RWPE2 (cell line): ENCODE data around the gene NEK7.
A peak's percentile ranks its signal among the peaks of the same experiment; 100 is the strongest.
"Not testable (repeated sequence)": the region's sequence is repeated elsewhere in the genome, so short reads cannot be mapped to it uniquely, and the experiment has no call there.

Experiments
- ATAC-seq: fragments of 200-7000 bp; cut with Tn5 transposase; 3 replicates; pipeline ENCODE4 v1.9.1; 2021; ENCODE audit warnings: low read depth
- DNase-seq: peaks from one replicate; pipeline ENCODE4 v3.0.0-alpha.2; 2020; ENCODE audit warnings: low spot score
- H3K27ac ChIP-seq: fragments of 450-650 bp; 2 replicates; pipeline ENCODE4 v1.5.1; 2017; ENCODE audit warnings: mild to moderate bottlenecking; ENCODE audit not compliant: poor library complexity, severe bottlenecking
- H3K27me3 ChIP-seq: fragments of 250-450 bp; sonication (Bioruptor Pico); 2 replicates; pipeline ENCODE4 v1.5.1; 2021; ENCODE audit warnings: mild to moderate bottlenecking, moderate library complexity; ENCODE audit not compliant: insufficient read depth, poor library complexity, severe bottlenecking
- H3K36me3 ChIP-seq: fragments of 250-450 bp; sonication (Bioruptor Pico); 2 replicates; pipeline ENCODE4 v1.5.1; 2020; ENCODE audit warnings: low read depth, mild to moderate bottlenecking, moderate library complexity
- H3K4me1 ChIP-seq: fragments of 250-450 bp; sonication (Bioruptor Pico); 2 replicates; pipeline ENCODE4 v1.5.1; 2021; ENCODE audit warnings: mild to moderate bottlenecking, moderate library complexity; ENCODE audit not compliant: insufficient read depth, poor library complexity, severe bottlenecking
- H3K4me3 ChIP-seq: fragments of 250-450 bp; sonication (Bioruptor Pico); 2 replicates; pipeline ENCODE4 v1.5.1; 2021; ENCODE audit warnings: mild to moderate bottlenecking, moderate library complexity; ENCODE audit not compliant: severe bottlenecking
- H3K9me3 ChIP-seq: fragments of 250-450 bp; sonication (Bioruptor Pico); 2 replicates; pipeline ENCODE4 v1.5.1; 2021; ENCODE audit warnings: mild to moderate bottlenecking, moderate library complexity; ENCODE audit not compliant: severe bottlenecking
- CTCF ChIP-seq: fragments of 450-650 bp; IDR thresholded peaks from one replicate; pipeline ENCODE4 v1.5.1; 2017; ENCODE audit warnings: mild to moderate bottlenecking, moderate library complexity; ENCODE audit not compliant: poor library complexity, severe bottlenecking

Gene NEK7

GRCh38 chr1:198295971-198296370 lies 139.2 kb downstream of the NEK7 start:
- ATAC-seq, result no peak
- no peak overlapping the region for H3K4me3 ChIP-seq
- TF ChIP-seq CTCF, result no peak
- no peaks in the 10 kb centered on the region for H3K9me3 ChIP-seq
- DNase-seq, result no peak
- H3K36me3 ChIP-seq, result peaks cover 36% of the 10 kb centered on the region
- no peak overlapping the region for H3K27ac ChIP-seq
- H3K4me1 ChIP-seq, result no peaks in the 10 kb centered on the region
- H3K27me3 ChIP-seq, result no peaks in the 10 kb centered on the region

- no peak for ATAC-seq
- no peak for TF ChIP-seq CTCF
- Histone ChIP-seq H3K27ac (no peak overlapping the region), H3K9me3 (no peaks in the 10 kb centered on the region), H3K36me3 (peaks cover 25% of the 10 kb centered on the region), H3K27me3 (no peaks in the 10 kb centered on the region), H3K4me3 (no peak overlapping the region), H3K4me1 (no peaks in the 10 kb centered on the region)
- DNase-seq, result no peak
These were observed 140.5 kb downstream of the NEK7 start for GRCh38 chr1:198297281-198297680.

- peaks cover 16% of the 10 kb centered on the region for H3K36me3 ChIP-seq
- ATAC-seq (no peak), DNase-seq (no peak)
- H3K27me3 ChIP-seq, result no peaks in the 10 kb centered on the region
- no peak overlapping the region for H3K4me3 ChIP-seq
- H3K9me3 ChIP-seq, result no peaks in the 10 kb centered on the region
- no peak for TF ChIP-seq CTCF
- no peak overlapping the region for H3K27ac ChIP-seq
- H3K4me1 ChIP-seq, result no peaks in the 10 kb centered on the region
These were observed 141.8 kb downstream of the NEK7 start for GRCh38 chr1:198298640-198299039.

GRCh38 chr1:198300451-198300850 lies 143.7 kb downstream of the NEK7 start:
- Histone ChIP-seq H3K27me3 (no peaks in the 10 kb centered on the region), H3K9me3 (no peaks in the 10 kb centered on the region), H3K4me3 (no peak overlapping the region), H3K4me1 (peaks cover 9% of the 10 kb centered on the region), H3K27ac (no peak overlapping the region), H3K36me3 (peaks cover 16% of the 10 kb centered on the region)
- ATAC-seq (no peak), DNase-seq (no peak)
- no peak for TF ChIP-seq CTCF

- 0 out of 3 replicates have a peak, but pooled peaks have one; percentile 40 for ATAC-seq
These were observed 147.6 kb downstream of the NEK7 start for GRCh38 chr1:198304431-198304830.

GRCh38 chr1:198314817-198315216 lies 158.0 kb downstream of the NEK7 start:
- H3K27ac ChIP-seq, H3K36me3 ChIP-seq, H3K9me3 ChIP-seq, H3K4me1 ChIP-seq, DNase-seq, ATAC-seq, H3K4me3 ChIP-seq, H3K27me3 ChIP-seq: not testable (repeated sequence)

More at GRCh38 chr1:198304431-198304830, 147.6 kb downstream of the NEK7 start:
- Histone ChIP-seq H3K4me3 (no peak overlapping the region), H3K27me3 (no peaks in the 10 kb centered on the region), H3K36me3 (no peaks in the 10 kb centered on the region), H3K4me1 (peaks cover 9% of the 10 kb centered on the region), H3K9me3 (no peaks in the 10 kb centered on the region), H3K27ac (no peak overlapping the region)
- no peak for DNase-seq
- TF ChIP-seq CTCF, result no peak

- ATAC-seq, DNase-seq, H3K4me1 ChIP-seq, H3K4me3 ChIP-seq, H3K27me3 ChIP-seq, H3K27ac ChIP-seq, H3K36me3 ChIP-seq, H3K9me3 ChIP-seq: not testable (repeated sequence)
These were observed 158.5 kb downstream of the NEK7 start for GRCh38 chr1:198315331-198315730.
